ENCODE results near the gene ST8SIA4.

ST8SIA4 gene

DNA sequence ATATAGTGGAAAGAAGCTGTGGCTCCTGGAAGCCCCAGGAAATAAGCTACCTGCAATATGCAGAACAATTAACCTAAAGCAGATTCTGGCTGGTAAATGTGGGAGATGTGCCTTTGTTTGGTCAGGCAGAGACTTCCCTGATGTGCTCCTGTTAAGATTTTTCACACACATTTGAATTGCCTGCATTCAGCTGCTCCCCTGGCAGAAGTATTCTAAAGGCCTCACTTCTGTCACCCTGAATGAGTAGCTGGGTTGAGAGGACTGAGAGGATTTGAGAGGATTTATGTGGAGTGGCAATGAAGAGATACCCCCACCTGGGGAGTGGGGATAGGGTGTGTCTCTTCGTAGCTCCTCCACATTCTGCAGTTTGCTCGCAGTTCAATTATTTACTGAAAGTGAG, 130.5 kb downstream of the ST8SIA4 start:
- FAIRE-seq: no peak

DNA sequence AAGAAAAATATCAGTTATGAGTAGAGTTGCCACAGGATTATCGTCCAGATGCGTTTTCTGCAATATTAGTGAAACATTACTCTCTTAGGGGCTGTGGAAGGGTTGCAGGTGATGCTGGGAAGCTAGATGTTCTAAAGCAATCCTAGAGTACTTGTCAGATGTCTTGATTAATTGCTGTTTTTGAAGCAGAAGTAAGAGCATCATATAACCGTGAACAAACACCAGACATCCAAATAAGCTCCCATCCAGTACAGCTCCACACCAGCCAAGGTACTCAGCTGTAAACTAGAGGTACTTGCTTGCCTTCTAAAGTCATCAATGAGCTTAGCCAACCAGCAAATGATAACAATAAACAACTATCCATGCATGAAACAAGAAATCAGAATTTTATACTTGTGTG, 131.1 kb downstream of the ST8SIA4 start:
- FAIRE-seq: no peak

DNA sequence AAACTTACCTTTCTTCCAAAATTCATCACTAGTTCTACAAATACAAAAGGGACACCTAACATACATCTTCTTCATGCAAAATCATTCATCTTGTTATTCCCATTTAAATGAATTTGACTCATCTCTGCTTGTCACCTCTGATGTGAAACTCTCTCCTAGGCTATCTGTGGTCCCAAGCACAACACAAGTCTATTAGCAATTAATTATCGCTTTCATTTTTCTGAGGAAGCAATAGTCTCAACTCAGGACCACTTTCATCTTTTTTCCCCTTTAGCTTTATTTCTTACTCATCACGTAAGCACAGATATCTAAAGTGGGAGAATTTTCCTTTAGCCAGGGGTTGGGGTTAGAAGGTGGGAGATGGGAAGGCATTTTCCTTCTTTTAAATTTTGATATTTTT, 131.9 kb downstream of the ST8SIA4 start:
- no peak for FAIRE-seq

DNA sequence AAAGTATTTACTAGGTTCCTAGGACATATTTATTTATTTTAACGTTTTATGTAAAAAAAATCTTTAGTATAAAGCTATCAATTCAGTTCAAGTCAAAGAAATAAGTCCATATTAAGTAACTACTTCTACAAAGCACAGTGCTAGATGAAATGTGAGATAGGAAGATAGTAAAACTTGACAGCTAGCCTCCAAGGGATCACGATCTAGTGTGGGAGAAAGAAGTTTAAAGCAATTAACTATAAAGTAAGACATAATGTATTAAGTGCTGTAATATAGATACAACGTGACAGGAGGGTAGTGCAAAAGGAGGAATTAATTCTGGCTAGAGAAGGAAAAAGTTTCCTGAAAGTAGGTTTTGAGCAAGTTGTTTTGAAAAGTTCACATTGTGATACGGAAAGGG, 134.9 kb downstream of the ST8SIA4 start:
- FAIRE-seq: no peak

DNA sequence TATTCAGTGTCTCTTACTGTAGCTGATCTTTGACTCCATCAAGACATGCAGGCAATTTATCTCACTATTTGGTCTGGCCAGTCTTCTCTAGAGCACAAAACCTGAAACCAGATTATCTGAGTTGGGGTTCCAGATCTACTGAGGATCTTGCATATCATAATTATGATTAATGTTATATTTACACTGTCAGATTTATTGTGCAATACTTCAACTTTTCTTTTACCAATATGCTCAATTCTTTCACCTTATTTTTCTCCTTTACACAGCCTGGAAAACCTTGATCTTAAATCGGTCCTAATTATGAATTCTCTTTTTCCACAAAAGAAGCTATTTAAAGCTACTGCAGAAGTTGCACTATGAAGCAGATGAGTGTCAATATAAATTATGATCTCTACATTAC, 140.1 kb downstream of the ST8SIA4 start:
- no peak for FAIRE-seq

DNA sequence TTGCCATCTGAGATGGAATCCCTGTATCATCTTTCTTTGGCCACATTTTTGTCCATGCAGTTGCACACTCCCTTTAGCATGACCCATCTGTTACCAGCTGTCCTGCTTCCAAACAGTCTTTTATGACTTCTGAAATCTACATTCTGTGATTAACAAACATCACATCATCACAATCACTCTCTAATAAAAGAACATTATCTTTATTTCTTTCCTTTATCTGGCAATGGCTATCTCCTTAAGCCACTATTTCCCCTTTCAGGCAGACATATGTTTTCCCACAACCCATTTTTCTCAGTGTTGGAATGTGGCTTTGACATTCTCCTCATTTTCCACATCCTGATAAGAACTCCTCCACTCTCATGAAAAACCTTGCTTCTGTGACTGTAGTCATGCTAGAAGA, 141.0 kb downstream of the ST8SIA4 start:
- no peak for FAIRE-seq

DNA sequence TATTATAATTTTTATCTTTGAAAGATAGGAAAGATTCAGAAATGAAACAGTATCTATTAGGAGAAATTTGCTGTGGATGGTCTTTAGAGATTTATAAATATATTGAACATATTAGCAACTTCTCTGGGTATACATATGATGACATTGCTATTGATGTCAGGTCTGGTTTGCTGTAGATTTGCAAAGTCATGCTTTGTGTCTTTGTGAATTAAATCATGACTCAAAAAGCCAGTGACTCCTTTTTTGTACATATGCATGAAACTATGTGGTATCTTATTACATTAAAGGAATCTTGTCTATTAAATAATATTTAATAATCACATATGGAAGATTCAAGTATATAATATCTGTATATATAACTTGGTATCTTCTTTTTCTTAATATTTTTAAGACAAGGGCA, 141.9 kb downstream of the ST8SIA4 start:
- FAIRE-seq: no peak

DNA sequence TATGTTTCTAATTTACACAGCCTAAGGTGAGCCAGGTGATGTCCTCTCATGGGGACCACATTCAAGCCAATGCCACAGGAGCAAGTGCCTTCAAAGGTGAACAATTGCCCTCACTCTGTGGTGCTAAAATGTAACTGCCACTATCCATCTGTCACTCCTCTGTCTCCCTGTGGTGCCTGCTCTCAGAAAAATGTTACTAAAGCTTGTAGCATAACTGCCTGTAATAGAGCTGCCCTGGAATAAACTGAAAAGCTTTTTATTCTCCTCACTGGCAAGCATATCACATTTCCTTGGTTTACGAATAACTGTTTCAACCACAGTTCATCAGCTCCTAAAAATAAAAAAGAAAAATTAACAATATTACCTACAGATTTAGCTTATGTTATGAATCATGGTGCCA, 142.4 kb downstream of the ST8SIA4 start:
- FAIRE-seq: no peak

DNA sequence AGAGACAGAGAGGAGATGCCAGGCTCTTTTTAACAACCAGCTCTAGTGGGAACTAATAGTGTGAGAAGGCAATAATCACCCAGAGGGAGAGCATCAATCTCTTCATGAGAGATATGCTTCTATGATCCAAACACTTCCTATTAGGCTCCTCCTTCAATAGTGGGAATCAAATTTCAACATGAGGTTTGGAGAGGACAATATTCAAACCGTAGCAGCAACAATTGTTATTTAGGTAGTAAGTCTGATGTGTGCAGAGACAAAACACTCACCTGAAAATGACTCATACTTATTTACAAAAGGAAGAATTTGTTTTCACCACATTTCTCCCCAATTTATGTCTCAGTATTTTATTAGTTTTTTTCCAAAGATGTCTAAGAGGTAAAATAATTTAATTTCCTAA, 144.3 kb downstream of the ST8SIA4 start:
- FAIRE-seq: no peak

DNA sequence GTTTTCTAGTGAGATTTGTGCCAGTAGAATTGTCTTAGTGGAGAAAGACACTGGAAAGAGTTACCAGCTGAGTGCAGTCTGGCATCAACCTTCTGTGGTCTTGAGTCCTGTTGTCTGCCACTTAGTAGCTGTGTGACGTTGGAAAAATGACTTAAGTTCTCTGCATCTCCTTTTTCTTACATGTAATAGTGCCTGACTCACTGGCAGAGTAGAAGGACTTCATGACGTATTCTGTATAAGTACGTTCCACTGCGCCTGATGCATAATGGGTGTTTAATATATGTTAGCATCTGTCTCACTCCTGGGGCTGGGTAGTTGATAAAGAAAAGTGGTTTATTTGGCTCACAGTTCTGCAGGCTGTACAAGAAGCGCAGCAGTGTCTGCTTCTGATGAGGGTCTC, 144.8 kb downstream of the ST8SIA4 start:
- no peak for FAIRE-seq

DNA sequence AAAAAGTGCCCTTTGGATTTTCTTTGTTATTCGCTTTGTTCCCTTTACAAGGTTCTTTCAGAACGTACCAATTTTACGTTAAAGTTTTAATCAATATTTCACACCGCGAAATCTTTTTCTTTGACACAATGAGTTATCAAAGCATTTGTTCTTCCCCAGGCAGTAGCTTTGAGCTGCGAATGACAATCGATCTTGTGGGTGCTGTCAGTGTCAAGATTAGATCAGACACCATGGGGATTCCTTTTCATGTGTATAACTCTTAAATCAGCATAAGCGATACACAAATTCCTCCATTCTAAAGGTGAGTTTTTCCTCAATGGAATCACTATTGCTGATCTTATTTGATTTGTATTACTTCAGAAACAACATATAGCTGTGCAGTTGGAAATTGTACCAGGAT, 145.5 kb downstream of the ST8SIA4 start:
- FAIRE-seq: no peak
